Hepatocyte (in vitro differentiated cells): Measurements from ENCODE around the gene DNAH17. TPM values are rescaled to one million over a fixed set of nuclear protein-coding genes. Genes with fewer than 3 reads are reported as not detected.

Experiments used
- DNase-seq: peaks from one replicate; pipeline ENCODE4 v3.0.0-alpha.2; 2016; ENCODE audit warnings: low spot score
- H2AFZ ChIP-seq: fragments of 200-600 bp; sonication (generic); 2 replicates; pipeline ENCODE4 v1.6.0; 2016; ENCODE audit warnings: antibody characterized with exemption, mild to moderate bottlenecking
- H3K27ac ChIP-seq: fragments of 200-600 bp; sonication (generic); 2 replicates; pipeline ENCODE4 v1.5.1; 2016; ENCODE audit warnings: mild to moderate bottlenecking
- H3K27me3 ChIP-seq: fragments of 200-600 bp; sonication (generic); 2 replicates; pipeline ENCODE4 v1.6.1; 2016
- H3K36me3 ChIP-seq: fragments of 200-600 bp; sonication (generic); replicated peaks from 2 replicates; pipeline ENCODE4 v1.5.1; 2016; ENCODE audit warnings: low read depth; ENCODE audit not compliant: insufficient read depth
- H3K4me1 ChIP-seq: fragments of 200-600 bp; sonication (generic); 2 replicates; pipeline ENCODE4 v1.5.1; 2016; ENCODE audit warnings: mild to moderate bottlenecking, moderate library complexity; ENCODE audit not compliant: insufficient read depth
- H3K4me2 ChIP-seq: fragments of 200-600 bp; sonication (generic); 2 replicates; pipeline ENCODE4 v1.6.0; 2016
- H3K4me3 ChIP-seq: fragments of 200-600 bp; sonication (generic); 2 replicates; pipeline ENCODE4 v1.5.1; 2016; ENCODE audit warnings: mild to moderate bottlenecking
- H3K79me2 ChIP-seq: fragments of 200-600 bp; sonication (generic); 2 replicates; pipeline ENCODE4 v1.6.0; 2017; ENCODE audit warnings: mild to moderate bottlenecking
- H3K9me2 ChIP-seq: fragments of 200-600 bp; sonication (generic); replicated peaks from 2 replicates; pipeline ENCODE4 v1.6.0; 2017; ENCODE audit warnings: mild to moderate bottlenecking; ENCODE audit not compliant: insufficient read depth
- H3K9me3 ChIP-seq: fragments of 200-600 bp; sonication (generic); 2 replicates; pipeline ENCODE4 v1.5.1; 2016; ENCODE audit warnings: low read depth, mild to moderate bottlenecking
- H4K20me1 ChIP-seq: fragments of 200-600 bp; sonication (generic); 2 replicates; pipeline ENCODE4 v1.6.0; 2016; ENCODE audit warnings: mild to moderate bottlenecking; ENCODE audit not compliant: insufficient read depth, poor library complexity, severe bottlenecking
- CTCF ChIP-seq: fragments of 200-600 bp; sonication (generic); IDR thresholded peaks from 2 replicates; pipeline ENCODE4 v1.5.1; 2016; ENCODE audit warnings: antibody characterized with exemption, mild to moderate bottlenecking; ENCODE audit not compliant: poor library complexity
- EZH2 ChIP-seq: fragments of 200-600 bp; sonication (generic); IDR thresholded peaks from 2 replicates; pipeline ENCODE4 v1.6.1; 2016; ENCODE audit warnings: antibody characterized with exemption, mild to moderate bottlenecking, borderline replicate concordance
- EZH2phosphoT487 ChIP-seq: fragments of 200-600 bp; sonication (generic); IDR thresholded peaks from one replicate; pipeline ENCODE4 v1.6.1; 2018; ENCODE audit warnings: antibody characterized with exemption, mild to moderate bottlenecking, low read depth, moderate library complexity; ENCODE audit not compliant: unreplicated experiment, severe bottlenecking
- WGBS: methylation state at CpG from one replicate; pipeline ENCODE4 v1.1.6; 2016; ENCODE audit warnings: low lambda C conversion rate; ENCODE audit errors: missing lambda C conversion rate; 5-methylcytosine and 5-hydroxymethylcytosine counted together
- polyA plus RNA-seq: library from polyadenylated mRNA; unstranded; fragments of >200 nt; fragmentation: Nextera tagmentation; extraction: Ambion mirVana; gene quantifications from 2 replicates; pipeline ENCODE4 v1.2.1, GENCODE V29; 2016
- total RNA-seq: library from RNA; depleted of rRNA; stranded (reverse); fragments of >200 nt; gene quantifications from 2 replicates; pipeline ENCODE4 v1.2.3, GENCODE V29; 2014

The DNAH17 gene
- total and polyA plus RNA-seq, 2 experiments from 2014 or later, result 0.20 to 1.5 TPM

DNA sequence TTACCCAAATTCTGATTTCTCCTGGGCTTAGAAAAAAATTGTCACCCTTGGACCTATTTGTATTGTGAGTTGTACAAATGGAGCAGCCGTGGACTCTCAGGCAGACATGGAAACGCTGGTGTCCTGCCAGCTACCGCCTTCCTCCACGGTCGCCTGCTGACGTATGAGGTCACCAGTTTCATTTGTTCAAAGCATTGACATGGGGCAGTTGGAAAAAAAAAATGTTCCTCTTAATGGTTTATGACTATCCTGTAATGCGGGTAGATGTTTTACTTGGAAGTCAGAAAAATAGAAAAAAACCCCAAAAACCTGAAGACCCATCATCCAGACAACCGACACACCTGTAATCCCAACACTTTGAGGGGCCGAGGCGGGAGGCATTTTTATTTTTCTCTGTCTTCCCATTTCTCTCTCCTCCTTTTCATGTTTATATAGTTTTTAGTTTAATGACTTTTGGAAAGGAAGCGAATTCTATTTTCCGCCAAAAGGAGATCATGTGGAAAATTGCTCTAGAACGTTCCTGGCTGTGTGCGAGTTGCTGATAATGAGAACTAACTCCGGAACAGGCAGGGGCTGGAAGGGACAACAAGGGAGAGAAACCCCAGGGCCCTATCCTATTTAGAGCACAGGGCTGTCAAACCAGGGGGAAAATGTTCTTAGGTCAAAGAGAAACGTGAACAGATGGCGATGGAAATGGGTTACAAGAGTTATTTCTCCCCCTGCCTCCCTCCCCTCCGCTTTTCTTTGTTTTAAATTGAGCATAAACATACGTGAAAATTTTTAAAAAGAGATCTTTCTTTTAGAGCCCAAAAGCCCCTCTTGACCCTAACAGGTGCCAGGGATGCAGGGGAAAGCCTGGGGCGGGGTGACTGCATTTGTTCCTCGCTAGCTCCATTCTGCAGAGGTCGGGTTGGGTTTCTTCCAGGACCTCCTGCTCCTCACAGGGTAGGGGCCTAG is 13.7 kb downstream of the DNAH17 start:
- H3K9me2 ChIP-seq, result no peaks in the 10 kb centered on the region
- no peaks in the 10 kb centered on the region for H3K27me3 ChIP-seq

GRCh38 chr17:78562734-78563133 is 14.5 kb downstream of the DNAH17 start:
- Histone ChIP-seq H3K9me3 (no peaks in the 10 kb centered on the region), H3K9me2 (no peaks in the 10 kb centered on the region), H3K27ac (no peak overlapping the region), H2AFZ (no peak overlapping the region), H3K79me2 (no peaks in the 10 kb centered on the region), H4K20me1 (no peaks in the 10 kb centered on the region), H3K4me2 (no peak overlapping the region), H3K4me1 (no peaks in the 10 kb centered on the region), H3K36me3 (no peaks in the 10 kb centered on the region), H3K27me3 (no peaks in the 10 kb centered on the region), H3K4me3 (no peak overlapping the region)
- 96% methylated on average over 7 of the region's 7 CpGs for WGBS
- no peak for DNase-seq
- TF ChIP-seq CTCF, result no peak
- TF ChIP-seq EZH2phosphoT487, result no peak
- no peak for TF ChIP-seq EZH2

More for the DNA sequence above, 13.7 kb downstream of the DNAH17 start:
- Histone ChIP-seq H4K20me1 (no peaks in the 10 kb centered on the region), H2AFZ (no peak overlapping the region), H3K9me3 (no peaks in the 10 kb centered on the region), H3K79me2 (no peaks in the 10 kb centered on the region), H3K4me1 (no peaks in the 10 kb centered on the region), H3K4me2 (no peak overlapping the region), H3K27ac (no peak overlapping the region), H3K36me3 (no peaks in the 10 kb centered on the region), H3K4me3 (no peak overlapping the region)
- WGBS, result 86% methylated on average over 22 of the region's 22 CpGs
- TF ChIP-seq EZH2phosphoT487 (no peak), EZH2 (no peak), CTCF (no peak)
- DNase-seq, result no peak

- Histone ChIP-seq H3K4me3 (no peak overlapping the region), H4K20me1 (no peaks in the 10 kb centered on the region), H3K27me3 (no peaks in the 10 kb centered on the region), H3K4me1 (no peaks in the 10 kb centered on the region), H3K4me2 (no peak overlapping the region), H3K27ac (no peak overlapping the region), H3K9me2 (no peaks in the 10 kb centered on the region), H2AFZ (no peak overlapping the region), H3K79me2 (no peaks in the 10 kb centered on the region), H3K36me3 (no peaks in the 10 kb centered on the region), H3K9me3 (no peaks in the 10 kb centered on the region)
- TF ChIP-seq EZH2phosphoT487 (no peak), EZH2 (no peak), CTCF (no peak)
- DNase-seq, result no peak
- WGBS, result 96% methylated on average over 10 of the region's 10 CpGs
Measured at GRCh38 chr17:78561166-78561565, 16.0 kb downstream of the DNAH17 start.
